HG02884 (cell line): ENCODE data around the gene NUP210.

Source experiments
- ATAC-seq: cut with Tn5 transposase; IDR thresholded peaks from one replicate; pipeline ENCODE4 v1.9.1; 2021; ENCODE audit warnings: mild to moderate bottlenecking, moderate library complexity; ENCODE audit not compliant: unreplicated experiment

Gene NUP210

DNA sequence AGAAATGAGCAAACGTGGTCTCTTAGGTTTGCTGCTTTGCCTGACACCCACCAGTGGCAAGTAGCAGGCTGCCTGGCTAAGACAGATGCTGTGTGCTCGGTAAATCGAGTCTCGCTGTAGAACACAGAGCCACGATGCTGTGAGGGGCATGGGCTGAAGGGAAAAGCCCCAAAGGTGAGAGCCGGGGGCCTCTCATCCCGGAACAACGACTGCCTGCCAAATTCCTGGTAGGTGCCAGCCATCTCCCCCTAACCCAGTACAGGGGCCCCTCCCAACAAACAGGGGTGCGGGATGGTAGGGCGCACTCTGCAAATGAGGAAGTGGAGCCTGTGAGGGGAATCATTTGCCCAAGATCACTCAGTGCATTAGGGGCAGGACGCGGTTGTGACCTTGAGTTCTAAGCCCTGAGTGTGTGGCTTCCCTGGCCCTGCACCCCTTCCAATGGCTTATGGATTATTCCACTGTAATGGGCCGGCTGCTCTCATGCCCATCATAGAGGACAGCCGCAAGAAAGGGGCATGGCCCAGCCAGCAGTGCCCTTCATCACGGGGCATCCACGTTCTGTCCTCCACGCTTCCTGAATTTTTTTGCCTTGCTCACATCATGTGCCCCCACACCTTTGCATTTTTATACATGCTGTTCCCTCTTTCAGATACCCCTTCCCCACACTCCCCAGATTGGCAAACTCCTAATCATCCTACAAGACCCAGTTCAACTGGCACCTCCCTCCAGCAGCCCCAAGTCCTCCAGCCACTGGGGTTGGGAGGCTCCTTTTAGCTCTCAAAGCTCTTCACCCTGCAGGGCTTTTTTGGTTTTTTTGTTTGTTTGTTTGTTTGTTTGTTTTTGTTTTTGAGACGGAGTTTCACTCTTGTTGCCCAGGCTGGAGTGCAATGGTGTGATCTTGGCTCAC is 125.4 kb downstream of the NUP210 start:
- no peak for ATAC-seq

DNA sequence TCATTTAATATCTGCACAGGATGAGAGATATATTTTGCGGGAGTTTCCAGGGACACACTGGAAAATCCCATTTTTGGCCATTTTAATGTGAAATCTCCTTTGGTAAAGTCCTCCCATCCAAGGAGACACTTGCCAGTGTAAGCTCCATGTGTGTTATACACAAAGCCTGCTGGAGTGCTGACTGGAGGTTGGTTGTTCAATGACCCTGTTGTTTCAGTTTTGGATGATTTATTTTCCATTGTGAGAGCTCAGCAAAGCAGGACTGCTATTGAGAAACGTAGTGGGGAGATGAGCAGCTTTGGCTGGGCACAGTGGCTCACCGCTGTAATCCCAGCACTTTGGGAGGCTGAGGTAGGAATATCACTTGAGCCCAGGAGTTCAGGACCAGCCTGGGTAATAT is 127.7 kb downstream of the NUP210 start:
- no peak for ATAC-seq

DNA sequence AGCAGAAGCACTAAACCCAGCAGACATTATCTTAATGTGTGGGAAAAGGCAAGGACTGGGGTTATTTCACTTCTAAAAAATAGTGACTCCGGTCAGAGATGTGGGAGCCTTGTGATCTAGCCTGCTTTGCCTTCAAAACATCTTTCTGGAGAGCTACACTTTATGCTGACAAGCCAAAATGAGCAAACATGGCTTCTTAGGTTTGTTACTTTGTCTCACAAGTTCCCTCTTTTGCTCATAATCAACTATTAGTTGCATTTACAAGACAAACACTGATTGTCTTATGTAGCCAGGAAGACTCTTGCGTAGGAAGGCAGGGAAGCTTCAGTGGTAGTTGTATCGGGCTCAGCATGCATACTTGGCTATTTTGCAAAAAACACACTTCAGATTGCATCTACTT is 129.2 kb downstream of the NUP210 start:
- ATAC-seq: no peak

DNA sequence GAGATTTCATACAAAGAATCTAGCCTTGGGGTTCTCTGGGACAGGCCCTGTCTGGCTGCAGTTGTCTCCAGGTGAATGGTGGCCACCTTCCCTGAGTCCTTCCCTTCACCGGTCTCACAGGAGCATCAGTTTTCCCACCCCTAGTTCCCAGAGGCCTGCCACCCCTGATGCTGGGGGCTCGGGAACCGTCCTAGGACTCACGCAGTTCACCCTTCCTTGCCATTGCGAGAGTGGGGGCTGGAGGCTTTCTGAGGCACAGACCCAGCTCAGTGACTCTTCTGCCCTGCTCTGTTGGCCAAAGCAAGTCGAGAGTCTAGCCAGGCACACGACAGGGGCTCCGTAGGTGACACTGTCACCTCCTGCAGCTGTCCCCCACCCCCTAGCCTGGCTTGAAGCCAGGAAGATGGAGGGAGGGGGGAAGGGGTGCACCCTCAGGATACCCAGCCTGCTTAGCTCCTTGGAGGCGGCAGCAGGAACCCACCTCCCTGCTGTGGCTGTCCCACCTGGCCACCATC is 130.3 kb downstream of the NUP210 start:
- ATAC-seq: no peak

DNA sequence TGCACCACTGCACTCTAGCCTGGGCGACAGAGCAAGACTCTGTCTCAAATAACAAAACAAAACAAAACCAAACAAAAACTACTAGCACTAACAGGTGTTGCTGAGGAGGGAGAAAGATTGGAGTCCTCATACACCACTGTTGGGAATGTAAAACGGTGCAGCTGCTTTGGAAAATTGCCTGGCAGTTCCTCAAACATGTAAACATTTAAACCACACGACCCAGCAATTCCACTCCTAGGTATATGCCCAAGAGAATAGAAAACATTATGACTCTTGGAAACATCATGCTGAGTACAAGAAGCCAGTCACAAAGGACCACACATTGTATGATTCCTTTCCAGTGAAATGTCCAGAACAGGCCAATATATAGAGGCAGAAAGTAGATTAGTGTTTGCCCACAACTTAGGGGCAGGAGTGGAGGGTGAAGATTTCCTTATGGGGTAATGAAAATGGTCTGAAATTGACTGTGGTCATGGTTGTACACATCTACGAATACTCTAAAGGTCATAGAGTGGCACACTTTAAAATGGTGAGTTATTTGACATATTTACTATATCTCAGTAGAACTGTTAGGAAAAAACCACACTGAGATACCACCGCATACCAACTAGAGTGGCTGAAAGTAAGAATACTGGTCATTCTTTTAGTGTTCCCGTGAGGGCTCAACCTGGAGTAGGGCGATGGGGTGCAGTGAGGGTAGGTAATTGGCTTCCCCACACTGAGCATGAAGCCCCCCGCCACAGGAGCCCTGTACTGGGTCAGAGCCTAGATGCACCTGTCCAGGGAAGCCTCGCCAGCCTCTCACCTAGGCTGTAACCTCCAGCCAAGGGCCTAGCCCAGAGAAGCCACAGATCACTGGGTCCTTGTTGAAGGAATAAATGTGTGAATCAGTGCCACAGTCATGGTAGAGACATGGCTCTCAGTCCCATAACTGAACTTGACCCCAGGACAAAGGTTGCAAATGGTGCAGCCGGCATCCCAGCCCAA is 131.1 kb downstream of the NUP210 start:
- no peak for ATAC-seq

DNA sequence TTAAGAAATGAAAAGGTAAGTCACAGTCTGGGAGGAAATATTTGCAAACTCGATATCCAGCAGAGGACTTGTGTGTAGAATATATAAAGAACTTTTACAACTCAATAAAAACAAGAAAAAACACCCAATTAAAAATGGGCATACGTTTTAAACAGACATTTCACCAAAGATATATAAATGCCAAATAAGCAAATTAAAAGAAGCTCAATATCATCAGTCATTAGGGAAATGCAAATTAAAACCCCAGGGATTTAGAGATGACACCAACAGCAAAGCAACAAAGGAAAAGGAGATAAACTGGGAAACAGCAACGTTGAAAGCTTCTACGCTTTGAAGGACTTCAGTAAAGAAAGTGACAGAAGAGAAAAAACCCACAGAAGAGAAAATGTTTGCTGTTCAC is 132.3 kb downstream of the NUP210 start:
- ATAC-seq: no peak

DNA sequence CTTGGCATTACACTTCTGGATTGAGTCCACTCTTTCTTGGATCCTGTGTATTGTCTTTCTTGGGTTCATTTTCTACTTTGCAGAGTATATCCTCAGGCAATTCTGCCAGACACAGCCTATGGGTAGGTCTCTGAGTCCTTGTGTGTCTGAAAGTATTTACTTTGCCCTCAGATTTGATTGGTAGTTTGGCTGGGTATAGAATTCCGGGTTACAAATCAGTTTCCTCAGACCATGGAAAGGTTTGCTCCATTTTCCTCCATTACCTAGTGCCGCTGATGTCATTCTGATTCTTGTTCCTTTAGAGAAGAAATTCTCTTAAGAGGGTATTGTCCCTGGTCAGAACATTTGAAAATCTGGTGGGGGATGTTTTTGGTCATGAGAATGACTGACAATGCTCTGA is 133.2 kb downstream of the NUP210 start:
- ATAC-seq: no peak

DNA sequence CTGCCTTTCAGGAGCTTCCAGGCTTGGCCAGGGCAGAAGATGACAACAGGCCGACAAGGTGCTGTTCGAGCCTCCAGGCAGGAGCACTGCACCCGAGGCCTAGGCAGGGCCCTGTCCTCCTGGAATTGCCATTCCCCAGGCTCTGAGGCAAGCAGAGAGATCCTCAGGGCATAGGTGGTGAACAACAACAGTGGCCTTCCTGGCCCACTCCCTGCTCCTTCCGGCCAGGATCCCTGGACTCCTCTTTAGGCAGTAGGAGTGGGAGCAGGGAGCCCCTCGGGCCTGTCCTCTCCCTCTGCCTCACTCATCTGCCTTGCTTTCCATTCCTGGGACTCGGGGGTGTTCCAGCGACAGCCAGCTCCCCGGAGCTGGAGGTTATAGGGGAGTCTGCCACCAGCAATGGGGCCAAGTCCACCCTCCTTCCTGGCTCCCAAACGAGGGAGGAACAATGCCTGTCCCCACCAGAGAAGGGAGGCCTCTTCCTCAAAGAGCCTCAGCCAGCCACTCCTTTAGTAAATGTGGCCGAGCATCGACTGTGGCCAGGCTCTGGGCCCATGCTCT is 135.0 kb downstream of the NUP210 start:
- ATAC-seq: no peak

DNA sequence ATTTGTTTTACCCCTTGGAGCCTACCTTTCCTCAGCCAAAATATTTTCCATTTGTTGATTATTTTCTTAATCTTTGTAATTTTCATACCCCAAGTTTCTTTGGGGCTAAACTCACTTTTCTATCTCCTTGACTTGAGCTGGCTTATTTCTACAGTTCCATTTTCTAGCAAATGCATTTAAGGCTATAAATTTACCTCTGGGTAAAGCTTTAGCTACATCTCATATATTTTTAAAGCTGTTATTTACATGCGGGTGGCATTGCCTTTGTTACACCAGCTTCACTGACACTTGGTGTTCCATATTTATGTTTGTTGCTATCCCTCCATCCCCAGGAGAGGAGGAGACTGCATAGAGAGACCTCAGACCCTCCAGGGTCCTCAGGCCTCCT is 136.3 kb downstream of the NUP210 start:
- ATAC-seq: no peak

DNA sequence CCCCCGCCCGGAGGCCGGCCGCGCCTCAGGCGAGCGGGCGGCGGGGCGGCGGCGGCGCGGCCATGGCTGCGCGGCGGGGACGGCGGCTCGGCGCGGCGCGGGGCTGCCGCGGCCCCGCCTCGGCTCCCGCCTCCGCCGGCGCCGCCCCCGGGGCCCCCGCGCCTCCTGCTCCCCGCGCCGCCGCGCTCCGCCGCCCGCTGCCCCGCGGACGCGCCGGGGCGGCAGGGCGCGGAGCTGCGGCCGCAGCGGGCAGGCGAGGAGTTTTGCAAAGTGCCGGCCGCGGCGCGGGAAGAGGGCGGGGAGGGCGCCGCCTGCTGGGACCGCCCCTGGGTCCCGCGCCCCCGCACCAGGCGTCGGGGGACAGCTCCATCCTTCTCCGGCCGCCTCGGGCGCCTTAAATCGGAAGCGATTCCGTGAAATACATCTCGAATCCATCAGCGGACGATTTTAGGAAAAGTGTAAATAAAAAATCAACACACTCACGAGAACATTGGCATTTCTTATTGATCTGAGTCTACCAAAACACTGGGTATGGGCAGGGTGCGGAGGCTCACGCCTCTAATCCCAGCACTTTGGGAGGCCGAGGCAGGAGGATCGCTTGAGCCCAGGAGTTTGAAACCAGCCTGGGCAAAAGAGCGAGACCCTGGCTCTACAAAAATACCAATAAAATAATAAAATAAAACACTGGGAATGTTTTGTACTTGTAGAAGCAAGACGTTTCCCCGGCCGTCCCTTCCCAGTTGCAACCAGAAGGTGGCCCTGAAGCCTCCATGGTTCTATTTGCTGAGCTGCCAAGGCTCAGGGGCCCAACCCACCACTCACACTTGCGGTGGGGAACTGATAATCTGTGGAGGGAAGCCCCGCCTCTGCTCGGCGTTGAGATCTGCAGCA is 136.9 kb downstream of the NUP210 start:
- ATAC-seq: no peak

DNA sequence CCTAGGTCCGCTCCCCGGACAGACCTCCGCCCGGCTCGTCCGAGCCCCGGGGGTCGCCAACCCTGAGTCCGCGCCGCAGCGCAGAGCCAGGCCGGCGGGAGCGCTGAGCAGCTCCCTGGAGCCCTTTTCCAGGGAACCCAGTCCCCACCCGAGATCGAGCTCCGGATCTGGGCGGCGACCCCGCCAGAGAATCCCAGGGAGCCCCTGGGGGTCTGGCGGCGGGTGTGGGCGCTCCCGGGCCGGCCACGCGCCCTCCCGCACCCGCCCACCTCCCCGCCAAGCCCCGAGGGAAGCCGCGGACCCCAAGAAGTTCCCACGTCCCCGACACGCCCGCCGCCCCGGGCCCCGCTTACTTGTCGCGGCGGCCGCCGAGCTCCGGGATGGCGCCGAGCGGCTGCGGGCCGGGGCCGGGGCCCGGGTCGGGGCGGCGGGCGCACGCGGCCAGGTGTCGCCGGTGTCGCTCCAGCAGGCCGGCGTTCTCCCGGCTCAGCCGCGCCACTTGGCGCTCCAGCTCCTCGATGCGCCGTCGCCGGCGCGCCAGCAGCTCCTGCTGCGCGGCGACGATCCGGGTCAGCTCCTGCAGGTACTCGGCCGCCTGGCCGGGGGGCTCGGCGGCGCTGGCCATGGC is 137.7 kb downstream of the NUP210 start:
- ATAC-seq: no peak

DNA sequence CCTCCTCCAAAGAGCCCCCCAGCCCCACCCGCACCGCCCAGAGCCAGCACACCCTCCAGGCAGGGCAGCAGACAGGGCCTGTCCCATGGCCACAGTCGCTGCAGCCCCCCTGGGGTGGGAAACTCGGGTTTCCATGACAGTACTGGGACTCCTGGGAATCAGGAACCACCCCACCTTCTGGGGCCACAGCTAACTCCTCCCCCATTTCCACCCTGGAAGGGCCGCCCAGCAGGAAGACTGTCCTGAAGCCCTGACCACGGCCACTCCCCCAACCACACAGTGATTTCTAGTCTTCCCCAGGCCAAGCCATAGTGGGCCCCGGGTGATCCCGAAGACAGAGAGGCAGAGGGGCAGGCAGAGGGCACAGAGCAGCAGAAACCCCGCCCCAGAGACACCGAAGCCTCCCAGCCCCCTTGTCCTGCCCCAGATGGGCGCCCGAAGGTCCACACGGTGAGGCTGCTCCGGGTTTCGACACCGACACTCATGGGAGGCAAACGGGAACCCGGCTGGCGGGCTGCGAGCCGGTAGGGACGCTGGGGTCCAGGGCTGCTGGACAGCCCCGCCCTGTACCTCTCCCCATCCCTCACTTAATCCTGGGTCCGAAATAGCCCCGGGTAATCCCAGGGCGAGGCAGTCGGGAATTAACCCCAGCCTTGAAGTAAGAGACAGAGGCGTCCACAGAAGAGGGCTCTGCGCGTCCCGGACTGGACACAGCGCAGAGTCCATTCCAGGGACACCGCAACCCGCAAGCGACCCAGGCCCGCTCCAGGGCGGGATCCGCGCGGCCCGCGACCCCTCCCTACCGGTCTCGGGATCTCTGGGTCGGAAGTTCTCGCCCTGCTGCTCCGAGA is 138.4 kb downstream of the NUP210 start:
- no peak for ATAC-seq

DNA sequence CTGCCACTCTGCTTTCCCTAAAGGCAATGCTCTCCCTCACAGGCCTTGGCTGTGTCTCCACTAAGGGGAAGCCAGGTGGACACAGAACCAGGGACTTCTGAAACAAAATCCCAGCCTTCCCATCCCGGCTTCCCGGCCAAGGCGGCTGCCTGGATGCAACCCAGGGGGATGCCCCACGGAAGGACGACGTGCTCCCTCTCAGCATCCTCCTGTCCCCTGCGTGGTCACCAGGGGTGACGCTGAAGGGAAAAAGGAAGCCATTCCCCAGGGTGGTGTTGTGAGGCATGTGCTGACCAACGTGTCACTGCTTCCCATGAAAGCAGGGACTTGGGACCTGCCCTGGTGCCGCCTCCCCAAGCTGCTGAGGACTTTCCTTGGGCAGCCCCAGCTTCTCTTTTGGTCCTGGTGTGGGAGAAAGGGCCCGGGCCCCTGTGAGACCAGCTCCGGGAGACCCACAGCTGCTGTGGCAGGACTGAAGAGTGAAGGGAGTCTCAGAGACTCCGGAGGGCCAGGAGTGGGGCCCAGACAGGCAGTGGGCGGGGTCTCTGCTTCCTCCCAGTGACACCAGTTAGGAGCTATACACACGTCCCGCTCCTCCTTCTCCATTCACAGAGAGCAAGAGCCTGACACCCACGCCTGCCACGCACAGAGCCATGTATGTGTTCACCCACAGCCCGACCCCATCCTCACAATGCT is 139.2 kb downstream of the NUP210 start:
- no peak for ATAC-seq

DNA sequence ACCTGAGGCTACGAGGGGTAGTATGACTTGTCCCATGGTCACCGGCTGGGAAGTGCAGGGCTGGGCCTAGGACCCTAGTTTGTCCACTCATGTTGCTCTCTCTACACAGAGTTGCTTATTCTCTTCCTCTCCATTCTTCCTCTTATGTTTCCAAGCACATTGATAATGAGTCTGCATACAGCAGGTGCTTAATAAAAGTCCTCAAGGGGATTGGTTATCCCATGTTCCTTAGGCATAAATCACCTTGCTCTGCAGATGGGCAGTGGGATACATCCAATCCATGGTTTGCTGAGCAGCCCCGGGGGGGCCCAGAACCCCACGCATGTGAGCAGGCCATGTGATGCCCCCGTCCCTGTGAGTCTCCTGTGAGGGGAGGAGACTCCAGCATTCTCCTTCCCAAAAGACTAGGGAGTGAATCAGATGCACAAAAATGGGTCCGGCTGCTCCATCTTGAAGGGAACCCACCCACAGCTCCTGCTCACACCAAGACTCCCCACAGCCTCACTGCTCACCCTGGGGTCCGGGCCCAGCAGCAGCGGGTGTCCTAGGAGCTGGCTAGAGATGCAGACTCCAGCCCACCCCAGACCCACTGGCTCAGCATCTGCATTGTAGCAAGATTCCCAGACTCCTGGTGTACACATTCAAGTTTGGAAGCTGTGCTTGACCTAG is 139.9 kb downstream of the NUP210 start:
- ATAC-seq: no peak

DNA sequence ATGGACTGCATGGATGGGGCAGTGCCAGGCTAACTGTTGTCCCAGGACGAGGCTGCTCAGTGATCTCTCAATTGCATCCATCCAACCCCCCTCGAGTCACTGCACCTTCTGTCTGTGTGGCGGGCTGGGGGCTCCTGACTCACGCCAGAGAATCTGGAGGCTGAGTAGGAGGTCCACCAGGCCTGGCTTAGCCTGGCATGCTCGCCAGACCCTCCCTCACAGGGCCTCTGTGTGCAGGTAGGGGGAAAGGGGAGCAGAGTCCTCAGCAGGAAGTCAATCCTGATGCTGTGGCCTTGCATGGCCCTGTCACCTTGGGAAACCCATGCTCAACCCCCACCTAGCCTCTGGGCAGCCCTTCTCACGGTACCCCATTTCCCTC is 140.6 kb downstream of the NUP210 start:
- no peak for ATAC-seq

DNA sequence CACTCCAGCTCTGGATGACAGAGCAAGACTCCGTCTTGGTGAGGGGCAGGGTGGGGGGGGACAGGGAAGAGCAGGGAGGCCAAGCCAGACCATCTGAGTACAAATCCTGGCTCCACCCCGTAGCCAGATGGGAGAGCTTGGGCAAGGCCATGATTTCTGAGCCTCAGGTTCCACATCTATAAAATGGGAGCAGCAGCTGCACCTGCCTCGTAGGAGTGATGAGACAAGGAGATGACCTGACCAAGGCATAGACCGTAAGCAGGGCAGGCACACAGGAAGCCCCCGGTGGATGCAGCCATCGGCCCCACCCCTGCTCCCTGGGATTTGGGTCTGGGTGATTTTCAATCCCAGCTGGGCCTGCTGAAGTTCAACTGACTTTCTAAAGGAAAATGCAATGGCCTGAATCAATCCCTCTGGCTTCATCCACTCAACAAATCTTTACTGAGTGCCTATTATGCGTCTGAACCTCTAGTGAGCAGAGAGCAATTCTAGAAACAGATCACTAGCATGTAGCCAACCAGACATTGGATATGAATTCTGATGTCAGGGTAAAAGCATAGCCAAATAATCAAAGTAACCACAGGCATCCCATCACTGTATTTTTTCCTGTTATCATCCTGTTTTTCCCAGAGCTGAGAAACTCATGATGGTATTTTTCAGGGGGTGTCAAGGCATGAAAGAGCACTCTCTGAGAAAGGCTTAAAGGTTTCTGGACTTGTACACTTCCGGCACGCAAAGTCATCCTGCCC is 141.2 kb downstream of the NUP210 start:
- no peak for ATAC-seq
